ENCODE results near the gene HNMT.
"Not testable (repeated sequence)": the region's sequence is repeated elsewhere in the genome, so short reads cannot be mapped to it uniquely, and the experiment has no call there.

HNMT gene

GRCh38 chr2:137964066-137964858 lies at the start of gene HNMT:
HNMT (plus strand) TSS chr2:137964473; CDS start chr2:137964492, 19 bp downstream.
- FAIRE-seq (no peak), DNase-seq (ENCODE audit: insufficient read length, low spot score) (no peak)

- DNase-seq (ENCODE audit: insufficient read length, low spot score) (no peak), FAIRE-seq (no peak)
Measured at GRCh38 chr2:137921105-137921880, 43.0 kb upstream of the HNMT start.

GRCh38 chr2:137922171-137922570 lies 42.1 kb upstream of the HNMT start:
- FAIRE-seq; DNase-seq (ENCODE audit: insufficient read length, low spot score): not testable (repeated sequence)

GRCh38 chr2:137924019-137924418 lies 40.3 kb upstream of the HNMT start:
- FAIRE-seq = no peak

GRCh38 chr2:137925599-137925998 lies 38.7 kb upstream of the HNMT start:
- no peak for DNase-seq (ENCODE audit: insufficient read length, low spot score)
- no peak for FAIRE-seq

More at GRCh38 chr2:137924019-137924418, 40.3 kb upstream of the HNMT start:
- no peak for DNase-seq (ENCODE audit: insufficient read length, low spot score)

GRCh38 chr2:137927846-137928245 lies 36.4 kb upstream of the HNMT start:
- DNase-seq (ENCODE audit: insufficient read length, low spot score) (no peak), FAIRE-seq (no peak)

GRCh38 chr2:137928547-137929518 lies 35.4 kb upstream of the HNMT start:
- no peak for DNase-seq (ENCODE audit: insufficient read length, low spot score)
- no peak for FAIRE-seq

GRCh38 chr2:137929519-137929916 lies 34.8 kb upstream of the HNMT start:
- FAIRE-seq (no peak), DNase-seq (ENCODE audit: insufficient read length, low spot score) (no peak)

GRCh38 chr2:137930146-137930545 lies 34.1 kb upstream of the HNMT start:
- no peak for FAIRE-seq

GRCh38 chr2:137935591-137935990 lies 28.7 kb upstream of the HNMT start:
- FAIRE-seq (no peak), DNase-seq (ENCODE audit: insufficient read length, low spot score) (no peak)

More at GRCh38 chr2:137930146-137930545, 34.1 kb upstream of the HNMT start:
- DNase-seq (ENCODE audit: insufficient read length, low spot score) = no peak

GRCh38 chr2:137937246-137937645 lies 27.0 kb upstream of the HNMT start:
- FAIRE-seq (no peak), DNase-seq (ENCODE audit: insufficient read length, low spot score) (no peak)

GRCh38 chr2:137937778-137938177 lies 26.5 kb upstream of the HNMT start:
- FAIRE-seq (no peak), DNase-seq (ENCODE audit: insufficient read length, low spot score) (no peak)

- DNase-seq (ENCODE audit: insufficient read length, low spot score) (no peak), FAIRE-seq (no peak)
Measured at GRCh38 chr2:137938204-137938603, 26.1 kb upstream of the HNMT start.

GRCh38 chr2:137939026-137939425 lies 25.2 kb upstream of the HNMT start:
- FAIRE-seq (no peak), DNase-seq (ENCODE audit: insufficient read length, low spot score) (no peak)

- DNase-seq (ENCODE audit: insufficient read length, low spot score) (no peak), FAIRE-seq (no peak)
Measured at GRCh38 chr2:137940154-137940553, 24.1 kb upstream of the HNMT start.

- FAIRE-seq (no peak), DNase-seq (ENCODE audit: insufficient read length, low spot score) (no peak)
Measured at GRCh38 chr2:137942037-137942832, 22.0 kb upstream of the HNMT start.

- DNase-seq (ENCODE audit: insufficient read length, low spot score) (no peak), FAIRE-seq (no peak)
Measured at GRCh38 chr2:137942833-137943677, 21.2 kb upstream of the HNMT start.

- DNase-seq (ENCODE audit: insufficient read length, low spot score) (no peak), FAIRE-seq (no peak)
Measured at GRCh38 chr2:137943678-137944347, 20.5 kb upstream of the HNMT start.

Measured in GM19239 (cell line).